Hepatocyte (in vitro differentiated cells): Measurements from ENCODE around the gene SEMA6A.

ENCODE experiments used
- CTCF ChIP-seq: fragments of 200-600 bp; sonication (generic); IDR thresholded peaks from 2 replicates; pipeline ENCODE4 v1.5.1; 2016; ENCODE audit warnings: antibody characterized with exemption, mild to moderate bottlenecking; ENCODE audit not compliant: poor library complexity
- EZH2 ChIP-seq: fragments of 200-600 bp; sonication (generic); IDR thresholded peaks from 2 replicates; pipeline ENCODE4 v1.6.1; 2016; ENCODE audit warnings: antibody characterized with exemption, mild to moderate bottlenecking, borderline replicate concordance
- EZH2phosphoT487 ChIP-seq: fragments of 200-600 bp; sonication (generic); IDR thresholded peaks from one replicate; pipeline ENCODE4 v1.6.1; 2018; ENCODE audit warnings: antibody characterized with exemption, mild to moderate bottlenecking, low read depth, moderate library complexity; ENCODE audit not compliant: unreplicated experiment, severe bottlenecking

- TF ChIP-seq CTCF (no peak), EZH2 (no peak), EZH2phosphoT487 (no peak)
Observed at GRCh38 chr5:116616876-116617275, 42.3 kb upstream of the SEMA6A start.
